ENCODE measurements around the gene MPLKIP.
"Not testable (repeated sequence)": the region's sequence is repeated elsewhere in the genome, so short reads cannot be mapped to it uniquely, and the experiment has no call there.

MPLKIP gene

DNA sequence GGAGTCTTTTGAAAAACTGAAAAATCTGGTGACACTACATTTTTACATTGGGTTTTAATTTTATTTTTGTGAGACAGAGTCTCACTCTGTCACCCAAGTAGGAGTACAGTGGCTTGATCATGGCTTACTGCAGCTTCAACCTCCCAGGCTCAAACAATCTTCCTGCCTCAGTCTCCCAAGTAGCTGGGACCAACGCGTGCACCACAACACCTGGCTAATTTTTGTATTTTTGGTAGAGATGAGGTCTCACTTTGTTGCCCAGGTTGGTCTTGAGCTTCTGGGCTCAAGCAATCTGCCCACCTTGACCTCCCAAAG, 11.5 kb downstream of the MPLKIP start:
- DNase-seq: no peak

DNA sequence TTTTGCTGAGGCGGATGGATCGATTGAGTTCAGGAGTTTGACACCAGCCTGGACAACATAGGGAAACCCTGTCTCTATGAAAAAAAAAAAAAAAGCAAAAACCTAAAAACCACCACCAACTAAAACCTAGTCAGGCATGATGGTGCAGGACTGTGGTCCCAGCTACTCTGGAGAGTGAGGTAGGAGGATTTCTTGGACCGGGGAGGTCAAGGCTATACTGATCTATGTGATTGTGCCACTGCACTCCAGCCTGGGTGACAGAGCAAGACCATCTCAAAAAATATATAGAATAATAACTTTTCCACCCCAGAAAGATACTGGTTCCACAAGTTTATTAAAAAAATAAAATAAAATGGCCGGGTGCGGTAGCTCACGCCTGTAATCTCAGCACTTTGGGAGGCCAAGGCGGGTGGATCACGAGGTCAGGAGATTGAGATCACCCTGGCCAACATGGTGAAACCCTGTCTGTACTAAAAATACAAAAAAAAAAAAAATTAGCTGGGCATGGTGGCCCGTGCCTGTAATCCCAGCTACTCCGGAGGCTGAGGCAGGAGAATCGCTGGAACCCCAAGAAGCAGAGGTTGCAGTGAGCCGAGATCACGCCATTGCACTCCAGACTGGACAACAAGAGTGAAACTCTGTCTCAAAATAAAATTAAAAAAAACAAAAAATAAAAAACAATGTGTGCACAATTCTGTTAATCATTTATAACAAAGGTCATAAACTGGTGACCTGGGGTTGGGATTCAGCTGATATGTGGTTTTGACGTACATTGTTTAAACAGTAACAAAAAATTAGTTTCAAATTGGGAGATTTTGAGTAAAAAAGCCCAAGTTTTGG, 12.1 kb downstream of the MPLKIP start:
- not testable (repeated sequence) for DNase-seq

DNA sequence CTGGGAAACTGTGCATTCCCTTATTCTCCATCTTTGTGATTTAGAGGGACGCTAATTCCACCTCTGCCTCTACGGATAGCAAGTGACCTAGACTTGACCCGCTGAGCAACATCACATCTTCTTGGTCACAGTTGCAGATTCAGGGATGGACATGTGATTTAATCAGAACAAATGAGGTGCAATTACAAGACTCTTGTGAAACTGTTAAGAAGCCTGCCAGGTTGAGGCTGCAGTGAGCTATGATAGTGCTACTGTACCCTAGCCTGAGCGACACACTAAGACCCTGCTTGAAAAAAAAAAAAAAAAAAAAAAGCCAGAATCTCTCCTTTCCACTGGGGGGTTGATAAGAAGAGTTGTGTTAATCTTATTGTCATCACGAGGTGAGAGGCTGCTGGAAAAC, 14.4 kb downstream of the MPLKIP start:
- no peak for DNase-seq

DNA sequence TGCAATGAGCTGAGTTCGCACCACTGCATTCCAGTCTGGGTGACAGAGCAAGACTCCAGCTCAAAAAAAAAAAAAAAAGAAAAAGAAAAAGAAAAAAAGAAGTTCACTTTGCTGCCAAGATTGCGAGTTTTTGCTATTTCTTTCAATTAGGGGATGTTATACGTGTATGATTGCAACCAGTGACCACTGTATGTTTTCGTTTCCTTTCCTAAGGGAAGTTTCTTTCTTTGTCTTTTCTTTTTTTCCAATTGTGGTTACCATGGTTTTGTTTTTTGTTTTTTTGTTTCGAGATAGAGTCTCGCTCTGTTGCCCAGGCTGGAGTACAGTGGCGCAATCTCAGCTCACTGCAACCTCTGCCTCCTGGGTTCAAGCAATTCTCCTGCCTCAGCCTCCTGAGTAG, 16.2 kb downstream of the MPLKIP start:
- not testable (repeated sequence) for DNase-seq

DNA sequence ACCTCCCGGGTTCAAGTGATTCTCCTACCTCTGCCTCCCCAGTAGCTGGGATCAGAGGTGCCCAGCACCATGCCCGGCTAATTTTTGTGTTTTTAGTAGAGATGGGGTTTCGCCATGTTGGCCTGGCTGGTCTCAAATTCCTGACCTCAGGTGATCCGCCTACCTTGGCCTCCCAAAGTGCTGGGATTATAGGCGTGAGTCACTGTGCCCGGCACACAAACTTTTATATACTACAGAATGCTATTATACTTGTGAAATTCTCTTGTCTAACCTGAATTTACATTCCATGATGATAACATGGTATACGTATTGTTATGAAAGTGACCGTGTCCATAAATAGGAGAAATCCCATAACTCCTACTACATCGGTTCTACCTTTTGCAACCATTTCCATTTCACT, 17.2 kb downstream of the MPLKIP start:
- not testable (repeated sequence) for DNase-seq

DNA sequence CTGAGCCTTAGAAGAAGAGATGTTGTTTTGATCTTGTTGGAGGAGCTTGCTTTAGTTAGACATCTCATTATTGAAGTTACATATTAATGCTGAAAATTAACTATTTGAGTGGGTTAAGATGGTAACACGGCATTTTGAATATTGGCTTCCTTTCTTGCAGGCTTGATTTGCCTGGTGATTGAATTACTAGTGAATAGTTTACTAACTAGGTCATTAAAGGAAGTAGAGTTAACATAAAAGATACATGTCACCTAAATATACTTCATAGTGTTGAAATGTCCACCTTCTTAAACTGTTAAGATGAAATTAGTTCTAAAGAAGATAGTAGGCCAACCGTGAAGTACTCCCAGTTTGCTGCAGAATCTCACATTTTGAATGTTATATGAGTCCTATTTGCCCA, 18.5 kb downstream of the MPLKIP start:
- DNase-seq: no peak

DNA sequence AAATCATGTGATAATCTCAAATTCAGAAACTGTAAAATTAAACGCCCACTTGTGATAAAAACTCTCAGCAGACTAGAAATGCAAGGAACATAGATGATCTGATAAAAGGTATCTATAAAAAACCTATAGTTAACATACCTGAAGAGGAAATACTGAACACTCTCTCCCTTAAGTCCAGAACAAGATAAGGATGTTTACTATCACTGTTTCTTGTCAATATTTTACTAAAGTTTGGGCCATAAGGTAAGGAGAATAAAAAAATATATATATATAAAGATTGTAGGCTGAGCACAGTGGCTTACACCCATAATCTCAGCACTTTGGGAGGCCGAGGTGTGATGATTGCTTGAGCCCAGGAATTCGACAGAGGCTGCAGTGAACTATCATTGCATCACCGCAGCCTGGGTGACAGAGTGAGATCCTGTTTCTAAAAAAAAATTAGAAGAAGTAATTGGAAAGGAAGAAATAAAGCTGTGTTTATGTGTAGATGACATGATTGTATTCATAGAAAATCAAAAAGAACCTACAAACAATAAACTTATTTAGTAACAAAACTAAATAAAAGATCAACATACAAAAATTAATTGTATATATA, 28.4 kb downstream of the MPLKIP start:
- no peak for DNase-seq

DNA sequence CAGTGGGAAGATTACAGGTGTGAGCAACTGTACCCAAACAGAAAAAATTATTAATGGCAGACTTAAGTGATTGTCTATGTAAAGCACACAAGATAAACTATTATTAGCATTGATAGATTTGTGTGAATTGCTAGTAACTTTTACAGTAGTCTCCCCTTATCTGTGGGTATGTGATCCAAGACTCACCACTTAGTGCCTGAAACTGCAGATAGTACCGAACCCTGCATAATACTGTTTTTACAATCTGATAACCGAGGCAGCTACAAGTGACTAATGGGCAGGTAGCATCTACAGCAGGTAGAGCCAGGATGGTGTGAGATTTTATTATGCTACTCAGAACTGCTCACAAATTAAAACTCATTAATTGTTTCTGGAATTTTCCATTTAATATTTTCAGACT, 31.5 kb downstream of the MPLKIP start:
- no peak for DNase-seq

DNA sequence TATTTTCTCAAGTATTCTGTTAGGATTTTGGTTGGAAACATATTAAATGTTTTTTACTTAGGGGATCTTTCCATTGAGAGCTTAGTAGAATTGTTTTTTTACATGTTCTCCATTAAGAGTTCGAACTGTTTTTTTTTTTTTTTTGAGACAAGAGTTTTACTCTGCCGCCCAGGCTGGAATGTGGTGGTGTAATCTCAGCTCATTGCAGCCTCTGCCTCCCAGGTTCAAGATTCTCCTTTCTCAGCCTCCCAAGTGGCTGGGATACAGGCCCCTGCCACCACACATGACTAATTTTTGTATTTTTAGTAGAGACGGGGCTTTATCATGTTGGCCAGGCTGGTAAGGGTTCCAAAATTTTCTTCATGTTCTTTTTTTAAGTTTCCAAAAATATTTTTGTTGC, 33.2 kb downstream of the MPLKIP start:
- no peak for DNase-seq

DNA sequence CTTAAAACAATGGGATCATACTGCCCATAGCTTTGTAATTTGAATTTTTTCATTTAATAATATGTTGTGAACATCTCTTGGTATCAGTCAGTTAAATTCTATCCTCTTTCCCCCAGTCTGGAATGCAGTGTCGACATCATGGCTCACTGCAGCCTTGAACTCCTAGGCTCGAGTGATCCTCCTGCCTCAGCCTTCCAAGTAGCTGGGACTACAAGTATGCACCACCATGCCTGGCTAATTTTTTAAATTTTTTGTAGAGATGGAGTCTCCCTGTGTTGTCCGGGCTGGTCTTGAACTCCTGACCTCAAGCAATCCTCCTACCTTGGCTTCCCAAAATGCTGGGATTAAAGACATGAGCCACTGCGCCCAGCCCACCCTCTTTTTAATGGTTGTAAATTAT, 34.6 kb downstream of the MPLKIP start:
- DNase-seq: no peak

DNA sequence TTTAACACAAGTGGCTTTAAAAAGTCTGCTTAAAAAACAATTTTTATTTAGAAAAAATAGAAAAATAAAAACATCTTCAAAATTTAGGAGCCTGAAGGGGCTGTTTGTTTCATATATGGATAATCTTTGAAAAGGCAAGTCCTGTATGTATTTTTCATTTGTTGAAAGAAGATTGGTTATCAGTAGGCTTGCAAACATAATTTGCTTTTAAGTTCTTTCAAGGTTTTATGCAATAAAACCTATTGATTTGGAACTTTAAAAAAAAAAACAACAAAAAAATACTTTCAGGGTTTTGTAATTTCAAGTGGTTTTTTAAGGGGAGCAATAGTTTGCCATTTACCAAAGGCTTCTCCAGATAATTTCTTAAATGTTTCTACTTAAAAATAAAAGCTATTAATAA, 35.6 kb downstream of the MPLKIP start:
- no peak for DNase-seq

DNA sequence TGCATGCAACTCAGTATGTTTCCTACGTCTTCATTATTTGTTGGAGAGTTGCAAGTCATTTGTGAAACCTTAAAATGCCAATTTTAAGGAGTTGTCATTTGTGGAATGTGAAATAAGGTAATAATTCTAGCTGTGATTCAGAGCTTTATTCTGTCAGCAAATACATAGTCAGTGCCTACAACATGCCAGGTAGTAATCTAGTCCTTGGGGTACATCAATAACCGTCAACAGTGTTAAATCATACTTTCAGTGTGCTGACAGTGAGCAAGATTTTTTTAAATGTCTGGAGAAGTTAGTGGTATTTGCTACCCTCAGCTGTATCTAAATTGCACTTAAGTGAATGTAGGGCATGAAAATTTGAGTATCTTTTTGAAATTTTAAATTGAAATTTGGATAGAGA, 36.7 kb downstream of the MPLKIP start:
- no peak for DNase-seq

DNA sequence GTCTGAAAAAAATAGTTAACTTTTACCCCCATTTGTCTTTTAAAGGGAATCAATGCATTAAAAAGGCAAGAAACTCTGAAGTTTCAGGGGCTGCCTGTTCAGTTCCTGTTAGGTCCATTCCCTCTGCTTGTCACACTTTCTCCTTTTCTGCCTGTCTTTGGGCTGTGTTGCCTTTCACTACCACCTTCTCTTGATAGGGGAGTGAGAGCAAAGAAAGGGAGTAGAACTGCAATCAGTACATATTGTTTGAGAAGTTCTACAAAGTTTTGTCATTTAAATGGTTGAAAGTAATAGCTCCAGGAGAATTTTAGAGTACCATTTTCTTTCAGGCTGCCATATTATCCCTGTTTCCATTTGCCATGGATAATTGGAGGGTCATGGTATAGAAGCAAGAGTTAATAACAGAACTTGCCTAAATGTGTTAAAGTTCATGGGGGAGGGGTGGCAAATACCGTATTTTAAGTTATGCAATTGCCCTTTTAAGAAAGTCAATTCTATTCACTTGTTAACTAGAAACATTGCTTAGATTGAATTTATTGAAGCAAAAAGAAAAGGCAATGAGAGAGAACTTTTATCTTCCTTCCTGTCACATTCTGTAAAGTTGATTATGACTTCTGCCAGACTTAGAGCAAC, 38.6 kb downstream of the MPLKIP start:
- DNase-seq: no peak

DNA sequence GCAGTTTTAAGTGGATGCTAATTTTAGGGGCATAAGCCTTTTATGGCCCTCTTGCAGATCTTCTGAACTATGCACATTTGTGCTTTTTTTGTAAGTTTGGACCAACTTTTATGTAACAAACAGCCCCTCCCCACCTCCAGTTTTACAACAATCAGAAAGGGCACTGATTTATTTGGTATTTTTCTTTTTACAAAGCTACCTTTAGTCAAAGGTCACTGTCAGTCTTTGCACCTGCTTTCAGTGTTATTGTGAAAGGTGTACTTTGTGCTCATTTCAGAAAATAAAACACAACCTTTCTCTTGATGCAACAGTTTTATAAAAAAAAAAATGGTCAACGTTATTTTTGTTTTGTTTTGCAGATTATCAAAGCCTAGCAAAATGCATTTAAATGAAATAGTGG, 39.2 kb downstream of the MPLKIP start:
- DNase-seq: no peak

DNA sequence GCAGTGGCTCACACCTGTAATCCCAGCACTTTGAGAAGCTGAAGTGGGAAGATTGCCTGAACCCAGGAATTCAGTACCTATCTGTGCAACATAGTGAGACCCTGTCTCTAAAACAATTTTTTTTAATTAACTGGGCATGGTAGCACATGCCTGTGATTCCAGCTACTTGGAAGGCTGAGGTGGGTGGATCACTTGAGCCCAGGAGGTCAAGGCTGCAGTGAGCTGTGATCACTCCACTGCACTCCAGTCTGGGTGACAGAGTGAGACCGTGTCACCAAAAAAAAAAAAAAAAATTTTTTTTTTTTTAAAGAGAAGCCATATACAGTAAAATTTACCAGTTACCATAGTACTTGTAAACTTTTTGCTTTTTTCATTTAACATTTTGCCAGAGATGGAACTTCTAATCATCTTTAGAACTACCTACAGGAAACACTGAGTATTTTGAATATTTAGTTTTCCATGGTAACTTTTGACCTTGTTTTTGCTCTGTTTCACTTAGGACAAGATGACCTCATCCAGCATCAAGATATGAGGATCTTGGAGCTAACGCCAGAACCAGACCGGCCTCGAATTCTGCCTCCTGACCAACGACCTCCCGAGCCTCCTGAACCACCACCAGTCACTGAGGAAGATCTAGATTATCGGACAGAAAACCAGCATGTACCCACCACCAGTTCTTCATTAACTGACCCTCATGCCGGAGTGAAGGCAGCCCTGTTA, 40.6 kb downstream of the MPLKIP start:
- no peak for DNase-seq

DNA sequence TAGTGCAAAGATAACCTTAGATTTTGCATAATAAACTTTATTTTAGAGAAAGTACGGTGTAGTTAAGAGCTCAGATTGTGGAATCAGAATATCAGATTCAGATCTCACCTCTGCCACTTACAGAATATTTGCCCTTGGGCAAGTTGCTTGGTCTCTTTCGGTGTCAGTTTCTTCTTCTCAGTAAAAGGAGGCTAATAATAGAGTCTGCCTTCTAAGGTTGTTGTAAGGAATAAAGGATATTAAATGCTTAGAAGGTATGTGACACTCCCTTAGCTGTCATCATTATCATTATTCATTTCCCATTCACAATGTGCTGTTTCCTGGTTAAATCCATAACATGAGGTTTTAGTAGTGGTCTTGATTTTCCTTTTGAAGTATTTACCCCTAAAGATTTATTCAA, 42.2 kb downstream of the MPLKIP start:
- DNase-seq: no peak

DNA sequence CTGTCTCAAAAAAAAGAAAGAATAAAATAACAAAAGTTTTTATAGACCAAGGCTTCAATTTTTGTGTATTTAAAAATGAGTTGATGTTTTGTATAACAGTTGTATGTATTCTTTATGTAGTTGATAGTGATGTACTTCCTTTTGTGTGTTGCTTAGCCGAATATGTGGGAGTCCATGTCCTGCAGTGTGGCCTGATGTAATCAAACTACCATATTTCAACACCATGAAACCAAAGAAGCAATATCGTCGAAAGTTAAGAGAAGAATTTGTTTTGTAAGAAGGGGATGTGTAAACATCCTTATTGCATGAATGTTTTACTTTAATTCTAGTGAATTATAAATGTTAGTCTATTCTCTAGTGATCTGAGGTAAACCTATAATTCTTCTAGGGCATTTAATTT, 56.6 kb downstream of the MPLKIP start:
- no peak for DNase-seq

Data from NCI-H524 treated with DMSO at 0.1 percent for 48 hours (cell line).